Peyer's patch (tissue), 4 donors: ENCODE data around the gene PRR19. TPM values are rescaled to one million over a fixed set of nuclear protein-coding genes. Genes with fewer than 3 reads are reported as not detected.

Experiments
- DNase-seq, 3 donors: peaks; one replicate each; pipeline ENCODE4 v3.0.0-alpha.2; 2017 to 2019
- H3K27ac ChIP-seq, 4 donors: fragments of 200-600 bp; sonication (generic); one replicate each; pipeline ENCODE4 v1.5.1; 2016 to 2019
- H3K27me3 ChIP-seq, 2 donors: fragments of 200-600 bp; sonication (generic); one replicate each; pipeline ENCODE4 v1.5.1; 2019
- H3K36me3 ChIP-seq, 3 donors: fragments of 200-600 bp; sonication (generic); one replicate each; pipeline ENCODE4 v1.5.1; 2016 to 2019
- H3K4me1 ChIP-seq, 4 donors: fragments of 200-600 bp; sonication (generic); one replicate each; pipeline ENCODE4 v1.5.1; 2016 to 2019
- H3K4me3 ChIP-seq, 4 donors: fragments of 200-600 bp; sonication (generic); 1 replicate in 3 of 4; 2 replicates in 1 of 4; pipeline ENCODE4 v1.5.1; 2016 to 2019; ENCODE audit warnings: mild to moderate bottlenecking in 1 of 4
- H3K9me3 ChIP-seq, 4 donors: fragments of 200-600 bp; sonication (generic); one replicate each; pipeline ENCODE4 v1.5.1; 2016 to 2019; ENCODE audit warnings: mild to moderate bottlenecking in 1 of 4
- POLR2A ChIP-seq, 2 donors: fragments of 450-650 bp; IDR thresholded peaks; one replicate each; pipeline ENCODE4 v1.5.1; 2017; ENCODE audit warnings: antibody characterized with exemption in 2 of 2, mild to moderate bottlenecking in 2 of 2, moderate library complexity in 2 of 2
- total RNA-seq, 4 donors: library from RNA; depleted of rRNA; stranded (reverse); fragments of >200 nt; gene quantifications; one replicate each; pipeline ENCODE4 v1.1.0, GENCODE V29; 2016
- TF ChIP-seq, protein P1 (sequence below), 6 experiments: fragments of 450-650 bp in 4 of 6; fragments of 200-600 bp in 2 of 6; sonication (generic) in 1 of 6; IDR thresholded peaks; one replicate each; pipeline ENCODE4 v1.5.1; 2017 to 2019; ENCODE audit warnings: antibody characterized with exemption in 6 of 6, mild to moderate bottlenecking in 3 of 6, moderate library complexity in 1 of 6

PRR19 gene
- total RNA-seq, 4 donors from 2014 or later, result 1.1 TPM; not detected in 2

DNA sequence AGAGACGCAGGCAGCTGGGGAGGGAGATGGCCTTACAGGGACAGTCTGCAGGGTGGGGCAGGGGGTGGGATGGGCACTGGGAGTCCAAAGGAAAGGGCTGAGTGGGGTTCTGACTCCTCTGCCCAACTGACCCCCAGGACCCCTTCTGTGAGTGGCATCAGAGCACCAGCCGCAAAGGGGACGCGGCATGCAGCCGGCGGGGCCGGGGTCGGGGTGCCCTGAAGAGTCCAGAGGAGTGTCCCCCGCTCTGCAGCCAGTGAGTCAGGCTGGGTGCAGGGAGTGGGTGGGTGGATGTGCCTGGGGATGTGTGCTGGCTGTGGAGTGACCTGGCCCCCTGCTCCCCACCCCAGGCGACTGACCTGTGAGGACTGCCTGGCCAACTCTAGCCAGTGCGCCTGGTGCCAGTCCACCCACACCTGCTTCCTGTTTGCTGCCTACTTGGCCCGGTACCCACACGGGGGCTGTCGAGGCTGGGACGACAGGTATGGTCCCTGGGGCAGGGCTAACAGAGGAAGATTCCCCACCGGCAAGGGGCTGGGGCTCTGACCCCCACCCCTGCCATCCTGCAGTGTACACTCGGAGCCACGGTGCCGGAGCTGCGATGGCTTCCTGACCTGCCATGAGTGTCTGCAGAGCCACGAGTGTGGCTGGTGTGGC is 49.3 kb downstream of the PRR19 start:
- H3K27ac ChIP-seq, result no peak overlapping the region
- H3K36me3 ChIP-seq, result peaks cover 0 to 35% (median 0%) of the 10 kb centered on the region in 3 donors
- TF ChIP-seq POLR2A (IDR thresholded peaks at IDR 0.05), result no peak
- H3K27me3 ChIP-seq, result no peaks in the 10 kb centered on the region
- no peaks in the 10 kb centered on the region for H3K4me1 ChIP-seq
- no peaks in the 10 kb centered on the region for H3K9me3 ChIP-seq
- H3K4me3 ChIP-seq, result no peak overlapping the region
- DNase-seq, result no peak

DNA sequence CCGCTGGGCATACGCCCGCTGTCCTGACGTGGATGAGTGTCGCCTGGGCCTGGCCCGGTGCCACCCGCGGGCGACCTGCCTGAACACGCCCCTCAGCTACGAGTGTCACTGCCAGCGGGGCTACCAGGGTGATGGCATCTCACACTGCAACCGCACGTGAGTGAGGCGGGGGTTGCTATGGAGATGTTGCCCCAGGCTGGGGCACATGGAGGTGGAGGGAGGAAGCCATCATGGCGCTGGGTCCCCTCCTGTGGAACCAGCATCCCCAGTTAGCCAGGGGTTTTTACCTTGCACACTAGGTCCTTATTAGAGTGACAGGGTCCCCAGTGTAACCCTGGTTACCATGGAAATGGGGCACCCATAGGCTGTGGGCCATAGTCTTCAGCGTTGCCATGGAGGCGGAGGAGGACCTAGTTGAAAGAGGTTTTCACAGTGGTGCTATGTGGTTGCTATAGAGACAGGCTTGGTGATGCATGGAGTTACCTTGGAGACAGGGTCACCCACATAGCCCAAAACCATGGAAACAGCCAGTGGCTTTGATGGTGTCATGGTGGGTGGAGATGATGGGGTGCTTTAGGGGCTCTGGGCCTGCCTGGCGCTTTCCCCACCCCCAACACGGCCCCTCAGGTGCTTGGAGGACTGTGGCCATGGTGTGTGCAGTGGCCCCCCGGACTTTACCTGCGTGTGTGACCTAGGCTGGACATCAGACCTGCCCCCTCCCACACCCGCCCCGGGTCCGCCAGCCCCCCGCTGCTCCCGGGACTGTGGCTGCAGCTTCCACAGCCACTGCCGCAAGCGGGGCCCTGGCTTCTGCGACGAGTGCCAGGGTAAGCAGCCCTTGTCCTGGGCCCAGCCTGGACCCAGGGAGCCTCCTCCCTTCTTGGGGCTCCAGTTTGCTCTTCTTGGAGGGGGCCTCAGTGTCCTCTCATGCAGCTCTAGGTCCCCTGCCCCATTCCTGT is 50.6 kb downstream of the PRR19 start:
- no peak for DNase-seq
- no peak for TF ChIP-seq POLR2A (IDR thresholded peaks at IDR 0.05)
- TF ChIP-seq, protein P1, sequence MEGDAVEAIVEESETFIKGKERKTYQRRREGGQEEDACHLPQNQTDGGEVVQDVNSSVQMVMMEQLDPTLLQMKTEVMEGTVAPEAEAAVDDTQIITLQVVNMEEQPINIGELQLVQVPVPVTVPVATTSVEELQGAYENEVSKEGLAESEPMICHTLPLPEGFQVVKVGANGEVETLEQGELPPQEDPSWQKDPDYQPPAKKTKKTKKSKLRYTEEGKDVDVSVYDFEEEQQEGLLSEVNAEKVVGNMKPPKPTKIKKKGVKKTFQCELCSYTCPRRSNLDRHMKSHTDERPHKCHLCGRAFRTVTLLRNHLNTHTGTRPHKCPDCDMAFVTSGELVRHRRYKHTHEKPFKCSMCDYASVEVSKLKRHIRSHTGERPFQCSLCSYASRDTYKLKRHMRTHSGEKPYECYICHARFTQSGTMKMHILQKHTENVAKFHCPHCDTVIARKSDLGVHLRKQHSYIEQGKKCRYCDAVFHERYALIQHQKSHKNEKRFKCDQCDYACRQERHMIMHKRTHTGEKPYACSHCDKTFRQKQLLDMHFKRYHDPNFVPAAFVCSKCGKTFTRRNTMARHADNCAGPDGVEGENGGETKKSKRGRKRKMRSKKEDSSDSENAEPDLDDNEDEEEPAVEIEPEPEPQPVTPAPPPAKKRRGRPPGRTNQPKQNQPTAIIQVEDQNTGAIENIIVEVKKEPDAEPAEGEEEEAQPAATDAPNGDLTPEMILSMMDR (IDR thresholded peaks at IDR 0.05), result no peak
- Histone ChIP-seq H3K27me3 (no peaks in the 10 kb centered on the region), H3K27ac (no peak overlapping the region), H3K9me3 (no peaks in the 10 kb centered on the region), H3K36me3 (peaks cover 0 to 47% (median 0%) of the 10 kb centered on the region in 3 donors), H3K4me3 (no peak overlapping the region), H3K4me1 (no peaks in the 10 kb centered on the region)

DNA sequence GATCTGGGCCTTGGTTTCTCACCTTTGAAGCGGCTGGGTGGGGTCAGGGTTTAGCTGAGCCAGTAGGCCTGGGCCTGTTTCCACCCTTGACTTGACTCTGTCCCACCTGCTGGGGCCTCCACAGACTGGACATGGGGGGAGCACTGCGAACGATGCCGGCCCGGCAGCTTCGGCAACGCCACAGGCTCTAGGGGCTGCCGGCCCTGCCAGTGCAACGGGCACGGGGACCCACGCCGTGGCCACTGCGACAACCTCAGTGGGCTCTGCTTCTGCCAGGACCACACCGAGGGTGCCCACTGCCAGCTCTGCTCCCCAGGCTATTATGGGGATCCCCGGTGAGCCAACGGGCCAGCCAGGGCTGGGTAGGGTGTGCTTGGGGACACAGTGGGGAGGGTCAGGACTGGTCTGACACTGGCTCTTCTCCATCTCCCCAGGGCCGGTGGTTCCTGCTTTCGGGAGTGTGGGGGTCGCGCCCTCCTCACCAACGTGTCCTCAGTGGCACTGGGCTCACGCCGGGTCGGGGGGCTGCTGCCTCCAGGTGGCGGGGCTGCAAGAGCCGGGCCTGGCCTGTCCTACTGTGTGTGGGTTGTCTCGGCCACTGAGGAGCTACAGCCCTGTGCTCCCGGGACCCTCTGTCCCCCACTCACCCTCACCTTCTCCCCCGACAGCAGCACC is 51.5 kb downstream of the PRR19 start:
- H3K4me1 ChIP-seq, result no peaks in the 10 kb centered on the region
- H3K36me3 ChIP-seq, result peaks cover 0 to 41% (median 0%) of the 10 kb centered on the region in 3 donors
- no peak overlapping the region for H3K4me3 ChIP-seq
- TF ChIP-seq, protein P1 (IDR thresholded peaks at IDR 0.05), result no peak
- no peak for TF ChIP-seq POLR2A (IDR thresholded peaks at IDR 0.05)
- no peak for DNase-seq
- no peak overlapping the region for H3K27ac ChIP-seq
- H3K9me3 ChIP-seq, result no peaks in the 10 kb centered on the region
- no peaks in the 10 kb centered on the region for H3K27me3 ChIP-seq

DNA sequence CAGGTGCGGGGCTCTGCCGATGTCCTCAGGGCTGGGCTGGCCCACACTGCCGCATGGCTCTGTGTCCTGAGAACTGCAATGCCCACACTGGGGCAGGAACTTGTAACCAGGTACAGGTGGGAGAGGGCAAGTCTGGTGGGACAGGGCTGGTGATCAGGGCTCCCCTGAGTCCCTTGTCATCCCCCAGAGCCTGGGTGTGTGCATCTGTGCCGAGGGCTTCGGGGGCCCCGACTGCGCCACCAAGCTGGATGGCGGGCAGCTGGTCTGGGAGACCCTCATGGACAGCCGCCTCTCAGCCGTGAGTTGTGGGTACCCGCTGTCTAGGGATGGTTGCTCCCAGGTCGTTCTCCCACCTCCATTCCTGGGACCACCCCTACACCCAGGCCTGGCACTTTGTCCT is 54.0 kb downstream of the PRR19 start:
- TF ChIP-seq POLR2A (IDR thresholded peaks at IDR 0.05), result no peak
- TF ChIP-seq, protein P1 (IDR thresholded peaks at IDR 0.05), result no peak
- no peaks in the 10 kb centered on the region for H3K27me3 ChIP-seq
- no peak for DNase-seq
- H3K9me3 ChIP-seq, result no peaks in the 10 kb centered on the region
- no peaks in the 10 kb centered on the region for H3K4me1 ChIP-seq
- H3K4me3 ChIP-seq, result no peak overlapping the region
- H3K36me3 ChIP-seq, result peaks cover 0 to 48% (median 0%) of the 10 kb centered on the region in 3 donors
- H3K27ac ChIP-seq, result no peak overlapping the region

DNA sequence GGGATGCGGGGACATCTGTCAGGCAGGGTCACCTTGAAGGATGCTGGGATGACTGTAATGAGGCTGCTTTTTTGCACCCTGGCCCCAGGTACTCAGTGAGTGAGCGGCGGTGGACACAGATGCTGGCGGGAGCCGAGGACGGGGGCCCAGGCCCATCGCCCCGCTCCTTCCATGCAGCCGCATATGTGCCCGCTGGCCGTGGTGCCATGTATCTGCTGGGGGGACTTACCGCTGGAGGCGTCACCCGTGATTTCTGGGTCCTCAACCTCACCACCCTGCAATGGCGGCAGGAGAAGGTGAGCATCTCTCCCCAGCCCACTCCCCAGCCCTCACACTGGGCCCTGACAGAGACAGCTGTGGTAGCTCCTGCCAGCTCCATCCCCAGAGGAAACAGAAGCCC is 54.8 kb downstream of the PRR19 start:
- TF ChIP-seq POLR2A (IDR thresholded peaks at IDR 0.05), result no peak
- TF ChIP-seq, protein P1 (IDR thresholded peaks at IDR 0.05), result no peak
- Histone ChIP-seq H3K4me1 (no peaks in the 10 kb centered on the region), H3K9me3 (no peaks in the 10 kb centered on the region), H3K4me3 (no peak overlapping the region), H3K27ac (no peak overlapping the region), H3K27me3 (no peaks in the 10 kb centered on the region), H3K36me3 (peaks cover 0 to 50% (median 0%) of the 10 kb centered on the region in 3 donors)
- no peak for DNase-seq
